Measurements from ENCODE around the gene MAGI2. TPM values are rescaled to one million over a fixed set of nuclear protein-coding genes. Genes with fewer than 3 reads are reported as not detected.

Gene MAGI2
- total RNA-seq, 1 experiment from 2014 or later, result 0.34 TPM

GRCh38 chr7:79217976-79218626 is 235.4 kb downstream of the MAGI2 start:
- Histone ChIP-seq H3K36me3 (ENCODE audit: insufficient read depth, low read length, poor library complexity, severe bottlenecking) (no peaks in the 10 kb centered on the region), H3K27ac (ENCODE audit: low read depth, low read length, poor library complexity, severe bottlenecking) (no peak overlapping the region), H3K27me3 (replicated peaks; ENCODE audit: insufficient read depth, low read depth, low read length, poor library complexity) (no peaks in the 10 kb centered on the region), H3K4me1 (ENCODE audit: insufficient read depth, low read length, poor library complexity, severe bottlenecking) (no peaks in the 10 kb centered on the region), H3K9me3 (ENCODE audit: low read depth, low read length, poor library complexity, severe bottlenecking) (no peaks in the 10 kb centered on the region), H3K4me3 (ENCODE audit: low read depth, low read length, poor library complexity, severe bottlenecking) (no peak overlapping the region)
- CTCF ChIA-PET, result no interaction called here
- TF ChIP-seq EZH2 (IDR thresholded peaks at IDR 0.05; ENCODE audit: borderline replicate concordance, low read depth, low read length, poor library complexity, severe bottlenecking) (no peak), CTCF (conservative IDR thresholded peaks at IDR 0.05; ENCODE audit: low read depth, low read length) (no peak)
- POLR2A ChIA-PET (ENCODE audit: low non-redundant PET), result no interaction called here
- no TSS peak for BruUV-seq (replicated peaks)
- intact Hi-C loops (cut with micrococcal nuclease; ENCODE audit: unreplicated experiment), result no loop called here
- DNase-seq (ENCODE audit: low spot score), result no peak

GRCh38 chr7:79217468-79217867 is 236.0 kb downstream of the MAGI2 start:
- ChIA-PET CTCF (no interaction called here), POLR2A (ENCODE audit: low non-redundant PET) (no interaction called here)
- H3K4me1 ChIP-seq (ENCODE audit: insufficient read depth, low read length, poor library complexity, severe bottlenecking), result no peaks in the 10 kb centered on the region
- H3K9me3 ChIP-seq (ENCODE audit: low read depth, low read length, poor library complexity, severe bottlenecking), result no peaks in the 10 kb centered on the region
- no peaks in the 10 kb centered on the region for H3K36me3 ChIP-seq (ENCODE audit: insufficient read depth, low read length, poor library complexity, severe bottlenecking)
- DNase-seq (ENCODE audit: low spot score), result no peak
- TF ChIP-seq EZH2 (IDR thresholded peaks at IDR 0.05; ENCODE audit: borderline replicate concordance, low read depth, low read length, poor library complexity, severe bottlenecking) (no peak), CTCF (conservative IDR thresholded peaks at IDR 0.05; ENCODE audit: low read depth, low read length) (no peak)
- no peak overlapping the region for H3K4me3 ChIP-seq (ENCODE audit: low read depth, low read length, poor library complexity, severe bottlenecking)
- no peaks in the 10 kb centered on the region for H3K27me3 ChIP-seq (replicated peaks; ENCODE audit: insufficient read depth, low read depth, low read length, poor library complexity)
- intact Hi-C loops (cut with micrococcal nuclease; ENCODE audit: unreplicated experiment), result no loop called here
- BruUV-seq (replicated peaks), result no TSS peak
- no peak overlapping the region for H3K27ac ChIP-seq (ENCODE audit: low read depth, low read length, poor library complexity, severe bottlenecking)

- Histone ChIP-seq H3K27me3 (replicated peaks; ENCODE audit: insufficient read depth, low read depth, low read length, poor library complexity) (no peaks in the 10 kb centered on the region), H3K36me3 (ENCODE audit: insufficient read depth, low read length, poor library complexity, severe bottlenecking) (no peaks in the 10 kb centered on the region), H3K27ac (ENCODE audit: low read depth, low read length, poor library complexity, severe bottlenecking) (no peak overlapping the region), H3K4me3 (ENCODE audit: low read depth, low read length, poor library complexity, severe bottlenecking) (no peak overlapping the region), H3K9me3 (ENCODE audit: low read depth, low read length, poor library complexity, severe bottlenecking) (no peaks in the 10 kb centered on the region), H3K4me1 (ENCODE audit: insufficient read depth, low read length, poor library complexity, severe bottlenecking) (no peaks in the 10 kb centered on the region)
- no TSS peak for BruUV-seq (replicated peaks)
- no peak for DNase-seq (ENCODE audit: low spot score)
- intact Hi-C loops (cut with micrococcal nuclease; ENCODE audit: unreplicated experiment), result no loop called here
- CTCF ChIA-PET, result no interaction called here
- POLR2A ChIA-PET (ENCODE audit: low non-redundant PET), result no interaction called here
- TF ChIP-seq CTCF (conservative IDR thresholded peaks at IDR 0.05; ENCODE audit: low read depth, low read length) (no peak), EZH2 (IDR thresholded peaks at IDR 0.05; ENCODE audit: borderline replicate concordance, low read depth, low read length, poor library complexity, severe bottlenecking) (no peak)
Observed at GRCh38 chr7:79216236-79216635, 237.2 kb downstream of the MAGI2 start.

Measured in A673 (cell line).